Osteocyte (in vitro differentiated cells): ENCODE measurements around the gene ENKD1. TPM values are rescaled to one million over a fixed set of nuclear protein-coding genes. Genes with fewer than 3 reads are reported as not detected.
A peak's percentile ranks its signal among the peaks of the same experiment; 100 is the strongest.

ENCODE experiments used
- DNase-seq: peaks from one replicate; pipeline ENCODE4 v3.0.0; 2021; ENCODE audit warnings: mixed read lengths; ENCODE audit not compliant: unreplicated experiment; ENCODE audit errors: extremely low spot score
- H3K27ac Mint-ChIP-seq: one replicate; pipeline ENCODE4 v1.8.0; 2021; ENCODE audit warnings: mild to moderate bottlenecking, mixed read lengths; ENCODE audit not compliant: unreplicated experiment
- H3K27me3 Mint-ChIP-seq: one replicate; pipeline ENCODE4 v1.8.0; 2021; ENCODE audit warnings: mixed read lengths; ENCODE audit not compliant: unreplicated experiment
- H3K36me3 Mint-ChIP-seq: one replicate; pipeline ENCODE4 v1.8.0; 2021; ENCODE audit warnings: mixed read lengths; ENCODE audit not compliant: unreplicated experiment
- H3K4me1 Mint-ChIP-seq: one replicate; pipeline ENCODE4 v1.8.0; 2021; ENCODE audit warnings: mixed read lengths; ENCODE audit not compliant: unreplicated experiment
- H3K4me3 Mint-ChIP-seq: one replicate; pipeline ENCODE4 v1.8.0; 2021; ENCODE audit warnings: mild to moderate bottlenecking, moderate library complexity, mixed read lengths; ENCODE audit not compliant: unreplicated experiment
- H3K9me3 Mint-ChIP-seq: one replicate; pipeline ENCODE4 v1.8.0; 2021; ENCODE audit warnings: mixed read lengths; ENCODE audit not compliant: unreplicated experiment
- CTCF ChIP-seq: fragments of 200-600 bp; sonication (generic); IDR thresholded peaks from 2 replicates; pipeline ENCODE4 v1.5.0; 2021; ENCODE audit warnings: antibody characterized with exemption, mild to moderate bottlenecking, moderate library complexity
- long read RNA-seq: library from polyadenylated mRNA; unstranded; transcript quantifications from one replicate; pipeline ENCODE4 v2.0.0, GENCODE V29; 2021
- total RNA-seq: library from RNA; stranded (reverse); gene quantifications from 2 replicates; pipeline ENCODE4 v1.2.1, GENCODE V29; 2021

ENKD1 gene
- total RNA-seq = 10.9 and 11.7 TPM in 2 replicates
- long read RNA-seq = 0 reads

- no peak for TF ChIP-seq CTCF
- Mint-ChIP-seq H3K27me3 (no peaks in the 10 kb centered on the region), H3K36me3 (peaks cover 6% of the 10 kb centered on the region), H3K27ac (peak within 1 kb of the TSS; percentile 68), H3K4me3 (peak within 1 kb of the TSS; percentile 82), H3K4me1 (peaks cover 22% of the 10 kb centered on the region), H3K9me3 (no peaks in the 10 kb centered on the region)
- peak; percentile 89 for DNase-seq
These were observed at the start of gene ENKD1, which contains the start of gene C16orf86 for GRCh38 chr16:67666559-67667452. Gene ENKD1, minus strand, starts transcription at chr16:67666750. Its CDS starts 308 bp downstream, at chr16:67666442. Gene C16orf86, plus strand, starts transcription at chr16:67666814. Its CDS starts 157 bp downstream, at chr16:67666971.

GRCh38 chr16:67716097-67716496 is 49.5 kb upstream of the ENKD1 start:
- Mint-ChIP-seq H3K4me1 (peaks cover 32% of the 10 kb centered on the region), H3K27me3 (no peaks in the 10 kb centered on the region), H3K4me3 (no peak overlapping the region), H3K27ac (no peak overlapping the region), H3K36me3 (peaks cover 2% of the 10 kb centered on the region), H3K9me3 (no peaks in the 10 kb centered on the region)
- TF ChIP-seq CTCF = no peak
- DNase-seq = no peak

- Mint-ChIP-seq H3K27ac (no peak overlapping the region), H3K27me3 (no peaks in the 10 kb centered on the region), H3K4me1 (peaks cover 16% of the 10 kb centered on the region), H3K9me3 (no peaks in the 10 kb centered on the region), H3K36me3 (peaks cover 2% of the 10 kb centered on the region), H3K4me3 (no peak overlapping the region)
- no peak for DNase-seq
- no peak for TF ChIP-seq CTCF
These were observed 48.0 kb upstream of the ENKD1 start for GRCh38 chr16:67714522-67714921.

- peaks cover 16% of the 10 kb centered on the region for H3K4me1 Mint-ChIP-seq
- H3K9me3 Mint-ChIP-seq = no peaks in the 10 kb centered on the region
- peaks cover 2% of the 10 kb centered on the region for H3K36me3 Mint-ChIP-seq
- no peaks in the 10 kb centered on the region for H3K27me3 Mint-ChIP-seq
- DNase-seq = no peak
- no peak for TF ChIP-seq CTCF
- H3K27ac Mint-ChIP-seq = no peak overlapping the region
- no peak overlapping the region for H3K4me3 Mint-ChIP-seq
These were observed 47.2 kb upstream of the ENKD1 start for GRCh38 chr16:67713647-67714273.

GRCh38 chr16:67710607-67711006 is 44.1 kb upstream of the ENKD1 start:
- TF ChIP-seq CTCF = no peak
- Mint-ChIP-seq H3K9me3 (no peaks in the 10 kb centered on the region), H3K27ac (no peak overlapping the region), H3K27me3 (no peaks in the 10 kb centered on the region), H3K4me3 (no peak overlapping the region), H3K4me1 (no peaks in the 10 kb centered on the region), H3K36me3 (peaks cover 2% of the 10 kb centered on the region)
- no peak for DNase-seq
